ENCODE data around the gene CACNA1B.
A peak's percentile ranks its signal among the peaks of the same experiment; 100 is the strongest.

Gene CACNA1B

DNA sequence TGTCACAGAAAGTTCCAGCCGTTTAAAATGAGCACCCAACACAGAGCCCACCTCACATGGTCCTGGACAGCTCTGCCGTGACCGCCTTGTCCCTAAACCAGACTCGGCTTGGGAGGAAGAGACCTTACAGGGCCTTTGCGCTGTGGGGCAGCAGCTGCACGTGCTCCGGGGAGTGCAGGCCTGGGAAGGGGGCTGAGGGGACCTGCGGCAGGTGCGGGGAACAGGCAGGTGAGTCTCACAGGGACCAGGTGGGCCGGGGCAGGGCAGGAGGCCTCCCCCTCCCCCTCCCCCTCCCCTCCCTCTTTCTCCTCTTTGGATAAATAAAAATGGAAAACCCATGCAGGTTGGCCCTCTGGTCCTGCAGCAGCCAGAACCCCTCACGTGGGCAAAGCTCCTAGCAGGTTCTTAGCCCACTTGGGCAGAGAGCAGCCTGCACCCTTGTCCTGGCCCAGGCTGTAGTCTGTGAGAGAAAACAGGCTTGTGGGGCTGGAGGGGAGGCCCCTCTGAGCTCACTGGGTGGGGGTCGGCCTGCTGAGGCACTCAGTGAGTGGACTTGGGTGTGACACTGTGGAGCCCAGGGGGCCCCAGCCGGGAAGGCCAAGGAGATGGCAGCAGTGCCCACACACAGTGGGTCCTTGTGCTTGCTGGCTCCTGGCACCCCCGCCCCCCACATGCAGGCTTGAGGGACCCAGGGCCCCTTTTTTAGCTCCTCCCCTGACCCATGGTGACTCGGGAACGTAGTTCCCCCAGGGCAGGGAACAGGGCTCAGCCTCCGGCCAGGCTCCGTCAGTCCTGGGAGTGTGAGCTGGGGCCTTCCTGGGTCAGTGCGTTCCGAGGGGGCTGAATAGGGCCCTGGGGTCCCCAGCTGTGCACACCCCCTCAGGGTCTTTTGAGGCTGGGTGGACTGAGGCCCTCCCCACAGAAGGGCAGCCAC, 40.0 kb upstream of the CACNA1B start:
- no peak overlapping the region for H3K4me3 ChIP-seq (replicated peaks; ENCODE audit: insufficient read depth, low read length)
- TF ChIP-seq SPI1 (IDR thresholded peaks at IDR 0.05; ENCODE audit: borderline replicate concordance, low read depth) = no peak
- TF ChIP-seq POLR2AphosphoS5 (IDR thresholded peaks at IDR 0.05; ENCODE audit: low read depth) = no peak
- TF ChIP-seq, protein P1, sequence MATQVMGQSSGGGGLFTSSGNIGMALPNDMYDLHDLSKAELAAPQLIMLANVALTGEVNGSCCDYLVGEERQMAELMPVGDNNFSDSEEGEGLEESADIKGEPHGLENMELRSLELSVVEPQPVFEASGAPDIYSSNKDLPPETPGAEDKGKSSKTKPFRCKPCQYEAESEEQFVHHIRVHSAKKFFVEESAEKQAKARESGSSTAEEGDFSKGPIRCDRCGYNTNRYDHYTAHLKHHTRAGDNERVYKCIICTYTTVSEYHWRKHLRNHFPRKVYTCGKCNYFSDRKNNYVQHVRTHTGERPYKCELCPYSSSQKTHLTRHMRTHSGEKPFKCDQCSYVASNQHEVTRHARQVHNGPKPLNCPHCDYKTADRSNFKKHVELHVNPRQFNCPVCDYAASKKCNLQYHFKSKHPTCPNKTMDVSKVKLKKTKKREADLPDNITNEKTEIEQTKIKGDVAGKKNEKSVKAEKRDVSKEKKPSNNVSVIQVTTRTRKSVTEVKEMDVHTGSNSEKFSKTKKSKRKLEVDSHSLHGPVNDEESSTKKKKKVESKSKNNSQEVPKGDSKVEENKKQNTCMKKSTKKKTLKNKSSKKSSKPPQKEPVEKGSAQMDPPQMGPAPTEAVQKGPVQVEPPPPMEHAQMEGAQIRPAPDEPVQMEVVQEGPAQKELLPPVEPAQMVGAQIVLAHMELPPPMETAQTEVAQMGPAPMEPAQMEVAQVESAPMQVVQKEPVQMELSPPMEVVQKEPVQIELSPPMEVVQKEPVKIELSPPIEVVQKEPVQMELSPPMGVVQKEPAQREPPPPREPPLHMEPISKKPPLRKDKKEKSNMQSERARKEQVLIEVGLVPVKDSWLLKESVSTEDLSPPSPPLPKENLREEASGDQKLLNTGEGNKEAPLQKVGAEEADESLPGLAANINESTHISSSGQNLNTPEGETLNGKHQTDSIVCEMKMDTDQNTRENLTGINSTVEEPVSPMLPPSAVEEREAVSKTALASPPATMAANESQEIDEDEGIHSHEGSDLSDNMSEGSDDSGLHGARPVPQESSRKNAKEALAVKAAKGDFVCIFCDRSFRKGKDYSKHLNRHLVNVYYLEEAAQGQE (IDR thresholded peaks at IDR 0.05; ENCODE audit: insufficient replicate concordance, low read depth) = no peak
- TF ChIP-seq GABPA (IDR thresholded peaks at IDR 0.05; ENCODE audit: low read depth) = no peak
- TF ChIP-seq, protein P2, sequence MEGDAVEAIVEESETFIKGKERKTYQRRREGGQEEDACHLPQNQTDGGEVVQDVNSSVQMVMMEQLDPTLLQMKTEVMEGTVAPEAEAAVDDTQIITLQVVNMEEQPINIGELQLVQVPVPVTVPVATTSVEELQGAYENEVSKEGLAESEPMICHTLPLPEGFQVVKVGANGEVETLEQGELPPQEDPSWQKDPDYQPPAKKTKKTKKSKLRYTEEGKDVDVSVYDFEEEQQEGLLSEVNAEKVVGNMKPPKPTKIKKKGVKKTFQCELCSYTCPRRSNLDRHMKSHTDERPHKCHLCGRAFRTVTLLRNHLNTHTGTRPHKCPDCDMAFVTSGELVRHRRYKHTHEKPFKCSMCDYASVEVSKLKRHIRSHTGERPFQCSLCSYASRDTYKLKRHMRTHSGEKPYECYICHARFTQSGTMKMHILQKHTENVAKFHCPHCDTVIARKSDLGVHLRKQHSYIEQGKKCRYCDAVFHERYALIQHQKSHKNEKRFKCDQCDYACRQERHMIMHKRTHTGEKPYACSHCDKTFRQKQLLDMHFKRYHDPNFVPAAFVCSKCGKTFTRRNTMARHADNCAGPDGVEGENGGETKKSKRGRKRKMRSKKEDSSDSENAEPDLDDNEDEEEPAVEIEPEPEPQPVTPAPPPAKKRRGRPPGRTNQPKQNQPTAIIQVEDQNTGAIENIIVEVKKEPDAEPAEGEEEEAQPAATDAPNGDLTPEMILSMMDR (IDR thresholded peaks at IDR 0.05; ENCODE audit: insufficient read depth, low read length) = no peak
- no peaks in the 10 kb centered on the region for H3K27me3 ChIP-seq (ENCODE audit: insufficient read depth, poor library complexity, severe bottlenecking)
- no peak for DNase-seq (ENCODE audit: low read depth in 1 of 2, low spot score in 1 of 2)
- no peak overlapping the region for H3K27ac ChIP-seq (replicated peaks)

DNA sequence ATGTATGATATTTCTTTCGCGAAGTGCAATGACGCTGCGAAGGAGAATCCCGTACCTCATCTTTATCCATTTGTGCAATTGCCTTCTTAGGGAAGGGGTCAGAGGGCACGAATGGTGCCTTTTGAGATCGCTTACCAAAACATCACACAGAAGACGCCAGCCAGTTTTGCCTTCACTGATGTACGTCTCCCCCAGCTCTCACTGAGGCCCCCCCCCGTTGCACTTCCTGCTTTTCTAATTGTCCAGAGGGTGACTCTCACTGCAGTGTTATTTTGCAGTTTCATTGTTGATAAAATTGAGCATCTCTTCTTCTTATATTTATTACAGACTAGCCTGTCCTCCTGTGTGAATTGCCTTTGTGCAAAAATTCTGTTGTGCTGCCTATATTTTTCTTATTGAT, 39.0 kb upstream of the CACNA1B start:
- peak; percentile 4; the same call in 1 of the 2 replicates for TF ChIP-seq SPI1 (IDR thresholded peaks at IDR 0.05; ENCODE audit: borderline replicate concordance, low read depth)
- TF ChIP-seq, protein P2 (IDR thresholded peaks at IDR 0.05; ENCODE audit: insufficient read depth, low read length) = no peak
- H3K4me3 ChIP-seq (replicated peaks; ENCODE audit: insufficient read depth, low read length) = no peak overlapping the region
- no peak for DNase-seq (ENCODE audit: low read depth in 1 of 2, low spot score in 1 of 2)
- H3K27ac ChIP-seq (replicated peaks) = no peak overlapping the region
- H3K27me3 ChIP-seq (ENCODE audit: insufficient read depth, poor library complexity, severe bottlenecking) = no peaks in the 10 kb centered on the region

DNA sequence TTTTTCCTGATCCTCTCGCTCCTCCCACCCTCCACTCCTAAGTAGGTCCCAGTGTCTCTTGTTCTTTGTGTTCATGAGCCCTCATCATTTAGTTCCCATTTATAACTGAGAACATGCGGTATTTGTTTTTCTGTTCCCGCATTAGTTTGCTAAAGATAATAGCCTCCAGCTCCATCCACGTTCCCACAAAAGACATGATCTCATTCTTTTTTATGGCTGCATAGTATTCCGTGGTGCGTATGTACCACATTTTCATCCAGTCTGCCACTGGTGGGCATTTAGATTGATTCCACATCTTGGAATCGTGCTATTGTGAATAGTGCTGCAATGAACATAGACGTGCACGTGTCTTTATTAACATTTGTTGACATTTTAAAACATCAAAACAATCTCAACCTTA, 34.2 kb upstream of the CACNA1B start:
- H3K27me3 ChIP-seq (ENCODE audit: insufficient read depth, poor library complexity, severe bottlenecking) = no peaks in the 10 kb centered on the region
- no peak for DNase-seq (ENCODE audit: low read depth in 1 of 2, low spot score in 1 of 2)
- H3K27ac ChIP-seq (replicated peaks) = no peak overlapping the region
- H3K4me3 ChIP-seq (replicated peaks; ENCODE audit: insufficient read depth, low read length) = no peak overlapping the region
- TF ChIP-seq GABPA (IDR thresholded peaks at IDR 0.05; ENCODE audit: low read depth) (no peak), SPI1 (IDR thresholded peaks at IDR 0.05; ENCODE audit: borderline replicate concordance, low read depth) (no peak)

DNA sequence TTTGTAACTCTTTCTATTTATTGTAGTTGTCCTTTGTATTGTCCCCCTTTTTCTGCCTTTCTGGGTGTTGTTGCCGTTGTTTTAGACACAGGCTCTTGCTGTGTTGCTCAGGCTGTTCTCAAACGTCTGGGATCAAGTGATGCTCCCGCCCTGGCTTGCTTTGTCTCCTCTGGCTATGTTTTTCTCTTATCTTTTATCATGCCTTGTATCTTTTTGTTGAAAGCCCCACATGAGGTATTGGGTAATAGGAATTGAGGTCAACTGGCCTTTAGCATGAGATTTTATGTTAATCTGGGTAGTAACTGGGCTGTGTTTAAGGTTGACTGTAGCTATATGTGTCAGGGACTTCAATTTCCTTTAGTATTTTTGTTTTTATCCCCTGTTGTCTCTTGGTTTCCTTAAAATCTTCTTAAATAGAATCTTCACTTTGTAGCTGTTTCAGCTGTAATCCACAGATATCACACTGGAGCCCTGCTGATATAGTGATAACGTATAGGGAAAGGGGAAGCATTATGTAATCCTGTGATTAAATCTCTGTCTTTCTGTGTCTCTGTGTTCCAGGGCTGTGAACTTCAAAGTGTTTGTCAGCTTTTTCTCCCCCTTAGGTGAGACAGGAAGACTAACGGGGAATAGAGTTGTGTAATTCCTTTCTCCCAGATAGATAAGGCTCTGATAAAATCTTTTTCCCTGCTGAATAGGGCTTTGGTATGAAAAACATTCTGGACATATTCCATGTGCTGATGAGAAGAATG, 25.9 kb upstream of the CACNA1B start:
- Histone ChIP-seq H3K4me3 (replicated peaks; ENCODE audit: insufficient read depth, low read length) (no peak overlapping the region), H3K27me3 (ENCODE audit: insufficient read depth, poor library complexity, severe bottlenecking) (no peaks in the 10 kb centered on the region), H3K27ac (replicated peaks) (no peak overlapping the region)
- TF ChIP-seq GABPA (IDR thresholded peaks at IDR 0.05; ENCODE audit: low read depth) (no peak), POLR2AphosphoS5 (IDR thresholded peaks at IDR 0.05; ENCODE audit: low read depth) (no peak), SPI1 (IDR thresholded peaks at IDR 0.05; ENCODE audit: borderline replicate concordance, low read depth) (no peak)
- TF ChIP-seq, protein P2 (IDR thresholded peaks at IDR 0.05; ENCODE audit: insufficient read depth, low read length) = no peak
- TF ChIP-seq, protein P1 (IDR thresholded peaks at IDR 0.05; ENCODE audit: insufficient replicate concordance, low read depth) = no peak
- no peak for DNase-seq (ENCODE audit: low read depth in 1 of 2, low spot score in 1 of 2)
